ENCODE data around the gene TTC19.
"Not testable (repeated sequence)": the region's sequence is repeated elsewhere in the genome, so short reads cannot be mapped to it uniquely, and the experiment has no call there.

Gene TTC19

GRCh38 chr17:16033729-16034349 lies 34.2 kb downstream of the TTC19 start:
- DNase-seq: no peak

- no peak for DNase-seq
Observed at GRCh38 chr17:16036261-16036660, 36.6 kb downstream of the TTC19 start.

GRCh38 chr17:16037636-16038035 lies 38.0 kb downstream of the TTC19 start:
- no peak for DNase-seq

- no peak for DNase-seq
Observed at GRCh38 chr17:16040710-16041251, 41.2 kb downstream of the TTC19 start.

- no peak for DNase-seq
Observed at GRCh38 chr17:16044487-16044886, 44.9 kb downstream of the TTC19 start.

GRCh38 chr17:16046966-16047365 lies 47.3 kb downstream of the TTC19 start:
- no peak for DNase-seq

GRCh38 chr17:16048811-16049449 lies 49.3 kb downstream of the TTC19 start:
- no peak for DNase-seq

DNA sequence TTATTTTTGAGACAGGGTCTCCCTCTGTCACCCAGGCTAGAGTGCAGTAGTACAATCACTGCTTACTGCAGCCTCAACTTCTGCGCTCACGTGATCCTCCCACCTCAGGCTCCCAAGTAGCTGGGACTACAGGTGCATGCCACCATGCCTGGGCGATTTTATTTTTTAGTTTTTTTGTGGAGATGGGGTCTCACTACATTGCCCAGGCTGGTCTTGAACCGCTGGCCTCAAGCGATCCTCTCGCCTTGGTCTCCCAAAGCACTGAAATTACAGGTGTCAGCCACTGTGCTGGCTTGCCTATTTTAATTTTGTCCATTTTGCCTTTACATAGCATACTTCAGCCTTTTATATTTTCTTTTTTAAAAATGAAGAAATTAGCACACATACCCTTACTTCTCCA lies 51.2 kb downstream of the TTC19 start:
- DNase-seq: no peak

DNA sequence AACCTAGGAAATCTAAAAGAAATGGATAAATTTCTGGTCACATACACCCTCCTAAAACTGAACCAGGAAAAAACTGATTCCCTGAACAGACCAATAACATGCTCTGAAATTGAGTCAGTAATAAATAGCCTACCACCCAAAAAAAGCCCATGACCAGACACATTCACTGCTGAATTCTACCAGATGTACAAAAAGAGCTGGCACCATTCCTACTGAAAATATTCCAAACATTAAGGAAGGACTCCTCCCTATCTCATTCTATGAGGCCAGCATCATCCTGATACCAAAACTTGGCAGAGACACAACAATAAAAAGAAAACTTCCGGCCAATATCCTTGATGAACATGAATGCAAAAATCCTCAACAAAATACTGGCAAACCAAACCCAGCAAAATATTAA lies 52.9 kb downstream of the TTC19 start:
- DNase-seq: no peak

GRCh38 chr17:16055139-16055538 lies 55.5 kb downstream of the TTC19 start:
- not testable (repeated sequence) for DNase-seq

DNA sequence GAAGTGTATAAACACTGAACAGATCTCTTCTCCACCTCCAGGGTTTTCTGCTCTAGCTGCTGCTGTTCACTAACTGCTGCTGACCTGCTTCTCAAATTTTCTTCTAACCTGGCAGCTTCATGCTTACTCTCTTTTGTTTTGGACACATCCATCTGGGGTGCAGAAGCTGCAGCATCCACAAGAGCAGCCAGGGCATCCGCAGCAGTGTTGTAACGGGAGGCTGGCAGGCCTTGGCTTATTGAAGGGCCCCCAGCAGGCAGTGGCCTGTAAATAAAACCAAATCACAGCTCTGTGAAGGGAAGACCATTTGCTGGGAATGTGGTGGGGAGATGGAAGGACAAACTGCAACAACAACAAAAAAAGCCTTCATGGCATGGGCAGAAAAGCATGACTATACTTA lies 62.0 kb downstream of the TTC19 start:
- no peak for DNase-seq

DNA sequence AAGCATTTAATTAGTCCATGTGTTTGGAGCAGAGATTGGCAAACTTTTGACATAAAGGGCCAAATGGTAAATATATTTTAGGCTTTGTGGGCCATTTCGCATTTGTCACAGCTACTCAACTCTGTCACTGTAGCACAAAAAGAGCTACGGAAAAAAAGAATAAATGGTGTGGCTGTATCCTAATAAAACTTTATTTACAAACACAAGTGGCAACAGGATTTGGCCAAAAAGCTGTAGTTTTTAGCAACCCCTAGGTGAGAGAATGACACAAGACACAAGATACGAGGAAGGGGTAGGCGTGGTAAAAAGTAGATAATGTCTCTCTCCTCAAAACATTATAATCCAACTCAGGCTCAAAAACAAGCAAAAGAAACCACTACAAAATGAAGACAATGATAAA lies 66.5 kb downstream of the TTC19 start:
- no peak for DNase-seq

DNA sequence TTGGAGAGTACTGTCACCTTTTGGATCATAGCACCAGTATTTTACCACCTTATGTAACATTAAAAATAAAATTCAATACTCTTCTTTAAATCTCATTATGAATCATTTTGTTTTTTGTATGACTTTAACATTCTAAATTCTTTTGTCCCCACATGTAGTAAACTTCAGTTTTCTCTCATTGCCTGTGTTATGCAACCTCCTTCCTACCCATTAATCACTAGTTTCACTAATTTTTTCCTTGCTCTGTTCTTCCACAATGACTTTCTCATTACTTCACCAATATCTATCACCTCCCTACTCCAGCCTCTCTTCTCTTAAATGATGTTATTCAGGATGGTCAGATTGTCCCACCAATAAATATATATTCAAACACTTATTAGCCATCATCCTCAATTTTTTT lies 68.7 kb downstream of the TTC19 start:
- no peak for DNase-seq

DNA sequence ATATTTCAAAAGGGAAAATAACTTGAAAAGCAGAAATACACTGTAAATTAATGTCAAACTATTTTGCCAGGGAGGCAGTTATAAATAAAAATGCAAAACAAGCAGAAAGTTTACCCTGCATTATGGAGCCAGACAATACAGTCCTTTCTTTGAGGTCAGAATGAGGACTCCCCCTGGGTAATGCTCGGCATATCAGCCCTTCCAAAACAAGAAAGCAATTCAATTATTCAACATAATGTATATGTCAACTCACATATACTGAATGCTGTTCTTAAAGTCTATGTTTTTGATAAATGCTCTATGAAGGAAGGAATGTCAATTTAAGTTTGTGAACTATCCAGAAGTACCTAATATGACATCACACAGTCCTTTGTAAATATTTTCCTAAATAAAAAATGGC lies 72.4 kb downstream of the TTC19 start:
- no peak for DNase-seq

- DNase-seq: no peak
Observed at GRCh38 chr17:16073845-16074244, 74.2 kb downstream of the TTC19 start.

- no peak for DNase-seq
Observed at GRCh38 chr17:16074423-16074822, 74.8 kb downstream of the TTC19 start.

DNA sequence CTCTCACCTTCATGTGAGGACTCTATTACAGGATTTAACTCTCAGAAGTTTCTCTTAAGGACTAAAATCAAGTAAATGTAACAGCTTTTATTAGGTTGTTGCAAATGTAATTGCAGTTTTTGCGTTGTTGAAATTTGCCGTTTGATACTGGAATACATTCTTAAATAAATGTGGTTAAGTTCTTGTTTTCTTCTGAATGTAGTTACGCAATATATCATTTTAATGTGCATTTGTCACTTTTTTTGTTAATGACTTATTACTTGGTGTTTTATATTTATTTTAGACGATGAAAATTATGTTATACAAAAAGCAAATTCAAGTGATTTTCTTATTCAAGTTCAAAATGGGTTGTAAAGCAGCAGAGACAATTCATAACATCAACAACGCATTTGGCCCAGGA lies 76.3 kb downstream of the TTC19 start:
- no peak for DNase-seq
